IMR-90 (cell line): ENCODE measurements around the gene NF1. TPM values are rescaled to one million over a fixed set of nuclear protein-coding genes. Genes with fewer than 3 reads are reported as not detected.

Experiments used
- ATAC-seq: fragments of 200-7000 bp; cut with Tn5 transposase; 2 replicates; pipeline ENCODE4 v1.9.1; 2020; ENCODE audit warnings: low read depth, mild to moderate bottlenecking, moderate library complexity
- BruUV-seq: library from RNA; stranded (reverse); fragments of 400-500 nt; replicated peaks from 2 replicates; lab custom pipeline; 2021; lab: Mats Ljungman, UMichigan
- CTCF ChIA-PET: fragments of 300-600 bp; formaldehyde crosslinking; extraction: SDS; loops from one replicate; lab custom pipeline; 2021; ENCODE audit warnings: antibody characterized with exemption; lab: Yijun Ruan, JAX
- POLR2A ChIA-PET: fragments of 300-600 bp; sonication (Branson Sonifier 250); formaldehyde crosslinking; loops from one replicate; lab custom pipeline; 2022; ENCODE audit warnings: antibody characterized with exemption; ENCODE audit not compliant: unreplicated experiment; lab: Charles Lee
- DNase-seq: peaks from one replicate; pipeline ENCODE4 v3.0.0; 2013
- H2AFZ ChIP-seq: replicated peaks from 2 replicates; pipeline ENCODE3; 2013; ENCODE audit warnings: low read length, mild to moderate bottlenecking; ENCODE audit not compliant: poor library complexity
- H2AK5ac ChIP-seq: 2 replicates; pipeline ENCODE4 v1.6.1; 2013; ENCODE audit warnings: low read depth, low read length, inconsistent platforms
- H2AK9ac ChIP-seq: replicated peaks from 2 replicates; pipeline ENCODE3; 2013; ENCODE audit warnings: mild to moderate bottlenecking, low read depth, low read length, moderate library complexity; ENCODE audit not compliant: poor library complexity
- H2BK120ac ChIP-seq: 2 replicates; pipeline ENCODE4 v1.6.1; 2013; ENCODE audit warnings: low read depth, low read length, inconsistent platforms
- H2BK15ac ChIP-seq: 3 replicates; pipeline ENCODE4 v1.6.1; 2013; ENCODE audit warnings: low read depth, low read length, inconsistent platforms
- H2BK20ac ChIP-seq: 2 replicates; pipeline ENCODE4 v1.6.1; 2013; ENCODE audit warnings: low read depth, mild to moderate bottlenecking, inconsistent platforms, low read length, moderate library complexity
- H2BK5ac ChIP-seq: 2 replicates; pipeline ENCODE4 v1.6.1; 2013; ENCODE audit warnings: mild to moderate bottlenecking, low read depth, low read length, inconsistent platforms; ENCODE audit not compliant: poor library complexity, severe bottlenecking
- H3K14ac ChIP-seq: replicated peaks from 2 replicates; pipeline ENCODE4 v1.6.1; 2013; ENCODE audit warnings: low read depth, low read length, inconsistent platforms
- H3K18ac ChIP-seq: 2 replicates; pipeline ENCODE4 v1.6.1; 2013; ENCODE audit warnings: low read depth, low read length, control low read depth
- H3K23ac ChIP-seq: 2 replicates; pipeline ENCODE4 v1.6.1; 2013; ENCODE audit warnings: low read depth, low read length, inconsistent platforms
- H3K27ac ChIP-seq: 2 replicates; pipeline ENCODE4 v1.5.1; 2013; ENCODE audit warnings: mild to moderate bottlenecking, control low read depth, low read length; ENCODE audit not compliant: insufficient read depth
- H3K27me3 ChIP-seq: 2 replicates; pipeline ENCODE4 v1.6.1; 2013; ENCODE audit warnings: low read length; ENCODE audit not compliant: control insufficient read depth, insufficient read depth
- H3K36me3 ChIP-seq: 2 replicates; pipeline ENCODE4 v1.6.1; 2013; ENCODE audit warnings: low read length, mixed read lengths; ENCODE audit not compliant: control insufficient read depth, insufficient read depth
- H3K4ac ChIP-seq: 2 replicates; pipeline ENCODE4 v1.6.1; 2013; ENCODE audit warnings: low read depth, low read length, inconsistent platforms
- H3K4me1 ChIP-seq: 2 replicates; pipeline ENCODE4 v1.6.1; 2013; ENCODE audit warnings: low read length, mixed read lengths; ENCODE audit not compliant: control insufficient read depth, insufficient read depth
- H3K4me2 ChIP-seq: 2 replicates; pipeline ENCODE4 v1.6.1; 2013; ENCODE audit warnings: low read depth, mild to moderate bottlenecking, control low read depth, low read length, moderate library complexity
- H3K4me3 ChIP-seq: 2 replicates; pipeline ENCODE4 v1.5.1; 2013; ENCODE audit warnings: low read depth, mild to moderate bottlenecking, control low read depth, low read length, moderate library complexity; ENCODE audit not compliant: insufficient read depth
- H3K56ac ChIP-seq: 2 replicates; pipeline ENCODE4 v1.6.1; 2013; ENCODE audit warnings: low read length, inconsistent platforms; ENCODE audit not compliant: insufficient read depth; ENCODE audit errors: extremely low read depth
- H3K79me1 ChIP-seq, 2 experiments: 2 replicates each; pipeline ENCODE4 v1.6.1; 2013; ENCODE audit warnings: low read length in 2 of 2, inconsistent platforms in 1 of 2, low read depth in 1 of 2
- H3K9ac ChIP-seq: 2 replicates; pipeline ENCODE4 v1.6.1; 2013; ENCODE audit warnings: low read depth, low read length, control low read depth
- H3K9me1 ChIP-seq: 2 replicates; pipeline ENCODE4 v1.6.1; 2013; ENCODE audit warnings: low read length, inconsistent platforms; ENCODE audit not compliant: insufficient read depth
- H3K9me3 ChIP-seq: 2 replicates; pipeline ENCODE4 v1.6.1; 2013; ENCODE audit warnings: low read length; ENCODE audit not compliant: control insufficient read depth, insufficient read depth
- H4K20me1 ChIP-seq: 2 replicates; pipeline ENCODE4 v1.6.1; 2013; ENCODE audit warnings: low read length, inconsistent platforms; ENCODE audit not compliant: insufficient read depth
- H4K5ac ChIP-seq: 2 replicates; pipeline ENCODE4 v1.6.1; 2013; ENCODE audit warnings: mild to moderate bottlenecking, low read depth, low read length, control low read depth
- H4K8ac ChIP-seq, 2 experiments: 2 replicates each; pipeline ENCODE4 v1.6.1; 2013; ENCODE audit warnings: low read depth in 2 of 2, low read length in 2 of 2, control low read depth in 1 of 2, inconsistent platforms in 1 of 2
- H4K91ac ChIP-seq: 2 replicates; pipeline ENCODE4 v1.6.1; 2013; ENCODE audit warnings: low read depth, low read length, inconsistent platforms; ENCODE audit not compliant: insufficient read depth
- NFE2L2 ChIP-seq: fragments of 150-350 bp; IDR thresholded peaks from 2 replicates; pipeline ENCODE4 v1.6.1; 2016; ENCODE audit warnings: low read depth, mild to moderate bottlenecking, low read length
- SMC3 ChIP-seq: fragments of 150-350 bp; IDR thresholded peaks from 2 replicates; pipeline ENCODE4 v1.6.1; 2016; ENCODE audit warnings: low read depth, mild to moderate bottlenecking, antibody characterized with exemption, low read length, moderate library complexity
- WGBS, 2 experiments: methylation state at CpG; one replicate each; pipeline versions ENCODE4 v1.1.5 to v1.1.7; 2013; ENCODE audit warnings: missing lambda C conversion rate in 2 of 2; ENCODE audit not compliant: insufficient read length in 1 of 2; ENCODE audit errors: extremely low coverage in 2 of 2; 5-methylcytosine and 5-hydroxymethylcytosine counted together
- dilution Hi-C: fragments of 300-500 bp; cut with HindIII; formaldehyde crosslinking; loops from one replicate; pipeline ENCODE4 v1.14.3; 2018; ENCODE audit warnings: low sequenced_read_pairs; ENCODE audit not compliant: unreplicated experiment
- in situ Hi-C: fragments of 300-500 bp; cut with MboI; formaldehyde crosslinking; loops from 3 replicates; pipeline ENCODE4 v1.14.3; 2019; ENCODE audit warnings: low sequenced_read_pairs, inconsistent platforms, mixed read lengths
- intact Hi-C: fragments of 100-400 bp; cut with micrococcal nuclease; formaldehyde crosslinking; loops from 2 replicates; pipeline ENCODE4 v1.10.0; 2022
- polyA plus RNA-seq, 3 experiments: library from polyadenylated mRNA; depleted of rRNA; stranded (reverse); fragments of >200 nt; gene quantifications; 2 replicates each; pipeline ENCODE4 v1.2.3, GENCODE V29; 2012; ENCODE audit warnings: low replicate concordance in 1 of 3
- total RNA-seq: library from RNA; depleted of rRNA; stranded (reverse); fragments of >200 nt; gene quantifications from 2 replicates; pipeline ENCODE4 v1.2.3, GENCODE V29; 2012

NF1 gene
- total and polyA plus RNA-seq, 2 of the 4 experiments (the other 2 are of a cell fraction), result 17.9 to 48.6 TPM

GRCh38 chr17:31297090-31297489 is 202.3 kb downstream of the NF1 start, which contains the start of gene OMG:
TSS of gene OMG (minus strand) at chr17:31297239. CDS start at chr17:31296331, 908 bp downstream.
- in situ Hi-C loops, result no loop called here
- intact Hi-C loops, result no loop called here
- WGBS, 2 experiments, result 92% methylated on average over 2 of the region's 7 CpGs; no CpG with 5 or more reads in 1 of the 2 experiments

More at GRCh38 chr17:31297090-31297489, 202.3 kb downstream of the NF1 start, which contains the start of gene OMG:
- Histone ChIP-seq H3K14ac (no peak within 1 kb of the TSS), H3K36me3 (no peaks in the 10 kb centered on the region; the same call in 1 of the 2 replicates), H3K18ac (no peak within 1 kb of the TSS), H3K27me3 (no peaks in the 10 kb centered on the region), H3K4me1 (no peaks in the 10 kb centered on the region), H2AK9ac (no peak within 1 kb of the TSS), H3K9me1 (no peaks in the 10 kb centered on the region; the same call in 1 of the 2 replicates), H3K4me3 (no peak within 1 kb of the TSS), H3K4ac (no peak within 1 kb of the TSS), H2BK5ac (no peak within 1 kb of the TSS), H2AK5ac (no peak within 1 kb of the TSS), H4K91ac (no peak within 1 kb of the TSS), H3K27ac (no peak within 1 kb of the TSS), H3K79me1 (peaks cover 9 to 30% of the 10 kb centered on the region in 2 experiments), H2BK20ac (no peak within 1 kb of the TSS), H3K9me3 (no peaks in the 10 kb centered on the region), H3K4me2 (no peak within 1 kb of the TSS), H3K56ac (no peak within 1 kb of the TSS), H4K20me1 (no peaks in the 10 kb centered on the region; the same call in 1 of the 2 replicates), H2BK120ac (no peak within 1 kb of the TSS), H2BK15ac (no peak within 1 kb of the TSS), H2AFZ (no peak within 1 kb of the TSS), H4K5ac (no peak within 1 kb of the TSS), H4K8ac (no peak within 1 kb of the TSS), H3K23ac (no peak within 1 kb of the TSS), H3K9ac (no peak within 1 kb of the TSS)
- ATAC-seq, result no peak
- BruUV-seq, result no TSS peak
- TF ChIP-seq SMC3 (no peak), NFE2L2 (no peak)
- DNase-seq, result no peak
- dilution Hi-C loops, result no loop called here
- POLR2A ChIA-PET, result no interaction called here
- CTCF ChIA-PET, result no interaction called here
